IMR-90 (cell line): ENCODE measurements around the gene DBN1.

Source experiments
- CTCF ChIP-seq: conservative IDR thresholded peaks from 2 replicates; pipeline ENCODE4 v1.5.1; 2012; ENCODE audit warnings: mild to moderate bottlenecking, low read depth, low read length, improper control_type of control experiment
- POLR2A ChIP-seq: IDR thresholded peaks from 2 replicates; pipeline ENCODE4 v1.6.1; 2012; ENCODE audit warnings: mild to moderate bottlenecking, low read depth, low read length

- TF ChIP-seq CTCF, result no peak
- TF ChIP-seq POLR2A, result no peak
Observed at GRCh38 chr5:177501874-177502678, 28.6 kb upstream of the DBN1 start.
